DND-41 (cell line): ENCODE results near the gene GPRC5B.

Experiments used
- ATAC-seq: fragments of 200-7000 bp; cut with Tn5 transposase; 3 replicates; pipeline ENCODE4 v1.9.1; 2021; ENCODE audit warnings: low read depth; ENCODE audit not compliant: insufficient read depth
- DNase-seq: peaks from one replicate; pipeline ENCODE4 v3.0.0-alpha.2; 2020
- H2AFZ ChIP-seq: 2 replicates; pipeline ENCODE4 v1.6.0; 2012; ENCODE audit warnings: low read depth, low read length
- H3K27ac ChIP-seq: 2 replicates; pipeline ENCODE4 v1.5.1; 2012; ENCODE audit warnings: low read length, inconsistent platforms
- H3K27me3 ChIP-seq: fragments of 200-600 bp; sonication (generic); 2 replicates; pipeline ENCODE4 v1.6.0; 2012; ENCODE audit warnings: low read length, mild to moderate bottlenecking, inconsistent platforms; ENCODE audit not compliant: insufficient read depth, poor library complexity
- H3K36me3 ChIP-seq: 2 replicates; pipeline ENCODE4 v1.5.1; 2012; ENCODE audit warnings: low read length, inconsistent platforms; ENCODE audit not compliant: insufficient read depth
- H3K4me1 ChIP-seq: 2 replicates; pipeline ENCODE4 v1.5.1; 2012; ENCODE audit warnings: mild to moderate bottlenecking, low read length; ENCODE audit not compliant: insufficient read depth
- H3K4me2 ChIP-seq: 2 replicates; pipeline ENCODE4 v1.6.0; 2012; ENCODE audit warnings: mild to moderate bottlenecking, moderate library complexity, low read length, inconsistent platforms; ENCODE audit not compliant: insufficient read depth
- H3K4me3 ChIP-seq, 2 experiments: fragments of 200-600 bp in 1 of 2; shearing (Covaris generic) in 1 of 2; 2 replicates each; pipeline ENCODE4 v1.5.1; 2012 to 2016; ENCODE audit warnings: inconsistent platforms in 2 of 2, low read length in 2 of 2, mild to moderate bottlenecking in 2 of 2, low read depth in 1 of 2, moderate library complexity in 1 of 2
- H3K79me2 ChIP-seq: 2 replicates; pipeline ENCODE4 v1.6.0; 2012; ENCODE audit warnings: low read length, inconsistent platforms; ENCODE audit not compliant: insufficient read depth
- H3K9ac ChIP-seq: 2 replicates; pipeline ENCODE4 v1.6.0; 2012; ENCODE audit warnings: low read depth, mild to moderate bottlenecking, inconsistent platforms, low read length, moderate library complexity
- H3K9me3 ChIP-seq: 2 replicates; pipeline ENCODE4 v1.5.1; 2012; ENCODE audit warnings: low read length, moderate library complexity, mild to moderate bottlenecking, inconsistent platforms; ENCODE audit not compliant: insufficient read depth, severe bottlenecking
- H4K20me1 ChIP-seq: 2 replicates; pipeline ENCODE4 v1.6.0; 2012; ENCODE audit warnings: low read length; ENCODE audit not compliant: insufficient read depth
- EZH2 ChIP-seq: IDR thresholded peaks from 3 replicates; pipeline ENCODE4 v1.6.1; 2012; ENCODE audit warnings: borderline replicate concordance, low read depth, mild to moderate bottlenecking, moderate library complexity, low read length, inconsistent platforms; ENCODE audit not compliant: severe bottlenecking
- TF ChIP-seq, protein P1 (sequence below): IDR thresholded peaks from 2 replicates; pipeline ENCODE4 v1.5.1; 2012; ENCODE audit warnings: borderline replicate concordance, low read length, moderate library complexity, mild to moderate bottlenecking; ENCODE audit not compliant: poor library complexity, severe bottlenecking; ENCODE audit errors: extremely low read depth

Gene GPRC5B

GRCh38 chr16:19844945-19845641, 39.6 kb downstream of the GPRC5B start:
- H3K9me3 ChIP-seq: no peaks in the 10 kb centered on the region
- ATAC-seq (no peak), DNase-seq (no peak)
- H3K9ac ChIP-seq: no peak overlapping the region
- H3K4me3 ChIP-seq: no peak overlapping the region
- TF ChIP-seq, protein P1, sequence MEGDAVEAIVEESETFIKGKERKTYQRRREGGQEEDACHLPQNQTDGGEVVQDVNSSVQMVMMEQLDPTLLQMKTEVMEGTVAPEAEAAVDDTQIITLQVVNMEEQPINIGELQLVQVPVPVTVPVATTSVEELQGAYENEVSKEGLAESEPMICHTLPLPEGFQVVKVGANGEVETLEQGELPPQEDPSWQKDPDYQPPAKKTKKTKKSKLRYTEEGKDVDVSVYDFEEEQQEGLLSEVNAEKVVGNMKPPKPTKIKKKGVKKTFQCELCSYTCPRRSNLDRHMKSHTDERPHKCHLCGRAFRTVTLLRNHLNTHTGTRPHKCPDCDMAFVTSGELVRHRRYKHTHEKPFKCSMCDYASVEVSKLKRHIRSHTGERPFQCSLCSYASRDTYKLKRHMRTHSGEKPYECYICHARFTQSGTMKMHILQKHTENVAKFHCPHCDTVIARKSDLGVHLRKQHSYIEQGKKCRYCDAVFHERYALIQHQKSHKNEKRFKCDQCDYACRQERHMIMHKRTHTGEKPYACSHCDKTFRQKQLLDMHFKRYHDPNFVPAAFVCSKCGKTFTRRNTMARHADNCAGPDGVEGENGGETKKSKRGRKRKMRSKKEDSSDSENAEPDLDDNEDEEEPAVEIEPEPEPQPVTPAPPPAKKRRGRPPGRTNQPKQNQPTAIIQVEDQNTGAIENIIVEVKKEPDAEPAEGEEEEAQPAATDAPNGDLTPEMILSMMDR: no peak
- no peak for TF ChIP-seq EZH2
- no peaks in the 10 kb centered on the region for H3K4me1 ChIP-seq
- no peaks in the 10 kb centered on the region for H3K79me2 ChIP-seq
- H2AFZ ChIP-seq: no peak overlapping the region
- no peaks in the 10 kb centered on the region for H4K20me1 ChIP-seq
- H3K36me3 ChIP-seq: no peaks in the 10 kb centered on the region
- no peak overlapping the region for H3K27ac ChIP-seq
- no peaks in the 10 kb centered on the region for H3K27me3 ChIP-seq
- no peak overlapping the region for H3K4me2 ChIP-seq

- DNase-seq (no peak), ATAC-seq (no peak)
- Histone ChIP-seq H3K79me2 (no peaks in the 10 kb centered on the region), H3K4me1 (no peaks in the 10 kb centered on the region), H3K9ac (no peak overlapping the region), H3K27ac (no peak overlapping the region), H3K4me3 (no peak overlapping the region), H3K36me3 (no peaks in the 10 kb centered on the region), H2AFZ (no peak overlapping the region), H3K4me2 (no peak overlapping the region), H4K20me1 (no peaks in the 10 kb centered on the region), H3K27me3 (no peaks in the 10 kb centered on the region), H3K9me3 (no peaks in the 10 kb centered on the region)
- TF ChIP-seq, protein P1: no peak
- TF ChIP-seq EZH2: no peak
Measured at GRCh38 chr16:19843371-19843770, 41.3 kb downstream of the GPRC5B start.

DNA sequence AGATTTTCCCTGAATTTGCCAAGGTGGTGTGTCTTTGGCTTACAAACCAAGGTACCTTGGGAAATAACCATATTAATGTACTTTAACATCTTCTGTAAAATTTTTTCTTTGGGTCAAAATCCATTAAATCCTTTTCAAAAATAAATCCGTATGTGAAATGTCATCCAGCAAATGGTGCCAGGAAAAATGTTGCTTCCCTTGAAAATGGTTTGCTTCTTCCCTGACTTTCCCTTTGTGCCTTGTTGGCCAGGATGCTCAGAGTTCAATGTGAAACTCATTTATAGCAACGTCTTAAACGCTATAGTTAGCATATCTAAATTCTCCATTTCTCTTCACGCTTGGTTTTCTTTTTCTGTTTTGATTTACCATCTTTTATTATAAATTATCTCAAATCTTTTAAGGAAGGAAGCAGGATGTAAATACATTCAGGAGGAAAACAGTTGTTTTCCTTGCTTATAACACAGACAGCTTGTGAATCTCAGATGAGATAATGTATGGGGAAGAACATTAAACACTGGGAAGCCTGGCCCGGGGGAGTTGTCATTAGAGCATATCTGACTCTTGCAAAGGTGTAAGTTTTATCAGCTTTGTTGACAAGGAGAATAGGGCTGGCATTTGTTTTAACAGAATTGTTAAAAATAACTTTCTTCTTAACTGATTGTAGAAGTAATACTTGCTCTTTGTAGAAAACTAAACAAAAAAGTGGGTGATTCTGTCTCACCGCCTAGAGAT, 42.1 kb downstream of the GPRC5B start:
- Histone ChIP-seq H2AFZ (no peak overlapping the region), H3K4me2 (no peak overlapping the region), H3K9me3 (no peaks in the 10 kb centered on the region), H4K20me1 (no peaks in the 10 kb centered on the region), H3K79me2 (no peaks in the 10 kb centered on the region), H3K36me3 (no peaks in the 10 kb centered on the region), H3K27ac (no peak overlapping the region), H3K4me1 (no peaks in the 10 kb centered on the region), H3K9ac (no peak overlapping the region), H3K4me3 (no peak overlapping the region), H3K27me3 (no peaks in the 10 kb centered on the region)
- DNase-seq (no peak), ATAC-seq (no peak)
- TF ChIP-seq, protein P1: no peak
- TF ChIP-seq EZH2: no peak
